Stomach (tissue), 9 donors: ENCODE results near the gene TCP1. TPM values are rescaled to one million over a fixed set of nuclear protein-coding genes. Genes with fewer than 3 reads are reported as not detected.
"Not testable (repeated sequence)": the region's sequence is repeated elsewhere in the genome, so short reads cannot be mapped to it uniquely, and the experiment has no call there.

Source experiments
- DNase-seq, 2 donors: peaks; one replicate each; pipeline versions ENCODE4 v3.0.0 to v3.0.0-alpha.2; 2013 to 2019
- H3K27ac ChIP-seq, 5 donors: fragments of 200-600 bp in 4 of 5; sonication (generic) in 4 of 5; one replicate each; pipeline ENCODE4 v1.5.1; 2013 to 2019; ENCODE audit warnings: mild to moderate bottlenecking in 1 of 5, moderate library complexity in 1 of 5
- H3K27me3 ChIP-seq, 3 donors: fragments of 200-600 bp; sonication (generic); one replicate each; pipeline ENCODE4 v1.5.1; 2017 to 2019; ENCODE audit warnings: mixed run types in 1 of 3
- H3K36me3 ChIP-seq, 4 donors: fragments of 200-600 bp; sonication (generic); 1 replicate in 3 of 4; 2 replicates in 1 of 4; pipeline ENCODE4 v1.5.1; 2016 to 2019
- H3K4me1 ChIP-seq, 4 donors: fragments of 200-600 bp; sonication (generic); one replicate each; pipeline ENCODE4 v1.5.1; 2016 to 2019
- H3K4me3 ChIP-seq, 4 donors: fragments of 200-600 bp; sonication (generic) in 3 of 4; one replicate each; pipeline ENCODE4 v1.5.1; 2016 to 2019; ENCODE audit warnings: mild to moderate bottlenecking in 1 of 4
- H3K9me3 ChIP-seq, 4 donors: fragments of 200-600 bp; sonication (generic); one replicate each; pipeline ENCODE4 v1.5.1; 2016 to 2019
- EP300 ChIP-seq: sonication (generic); formaldehyde crosslinking; IDR thresholded peaks from one replicate; pipeline ENCODE4 v1.6.1; 2017; ENCODE audit warnings: antibody characterized with exemption
- POLR2A ChIP-seq, 4 donors: fragments of 450-650 bp; IDR thresholded peaks; one replicate each; pipeline ENCODE4 v1.6.1; 2016; ENCODE audit warnings: antibody characterized with exemption in 4 of 4, control low read depth in 2 of 4, mild to moderate bottlenecking in 1 of 4, moderate library complexity in 1 of 4
- POLR2AphosphoS5 ChIP-seq, 3 donors: sonication (generic); formaldehyde crosslinking; IDR thresholded peaks; one replicate each; pipeline ENCODE4 v1.6.1; 2016; ENCODE audit warnings: antibody characterized with exemption in 3 of 3
- WGBS, 5 donors: extraction: QIAGEN DNeasy Blood & Tissue Kit in 3 of 5; methylation state at CpG; one replicate each; pipeline versions ENCODE4 v1.1.5 to v1.1.7; 2013 to 2018; 5-methylcytosine and 5-hydroxymethylcytosine counted together
- intact Hi-C: fragments of 100-400 bp; cut with DNase I; formaldehyde crosslinking; loops from one replicate; pipeline ENCODE4 v1.15.1; 2023; ENCODE audit warnings: low total_unique reads
- polyA plus RNA-seq, 3 donors: library from polyadenylated mRNA; stranded (reverse); fragments of 200-250 nt; gene quantifications; one replicate each; pipeline ENCODE4 v1.2.3, GENCODE V29; 2013
- total RNA-seq, 5 donors: library from RNA; depleted of rRNA; stranded (reverse); fragments of >200 nt; gene quantifications; one replicate each; pipeline versions ENCODE4 v1.1.0 to v1.2.3, GENCODE V29; 2014 to 2016
- TF ChIP-seq, protein P1 (sequence below), 7 experiments: fragments of 450-650 bp in 4 of 7; fragments of 200-600 bp in 3 of 7; sonication (generic) in 3 of 7; IDR thresholded peaks; one replicate each; pipeline ENCODE4 v1.5.1; 2016 to 2019; ENCODE audit warnings: antibody characterized with exemption in 7 of 7, control low read depth in 2 of 7, mild to moderate bottlenecking in 1 of 7
- donor health status: healthy with polysubstance abuse.
- donor health status: Bipolar disorder and iron deficiency.
- donor health status: healthy.

Gene TCP1
- total and polyA plus RNA-seq, 8 donors, result 52.7 to 199 (median 110) TPM

DNA sequence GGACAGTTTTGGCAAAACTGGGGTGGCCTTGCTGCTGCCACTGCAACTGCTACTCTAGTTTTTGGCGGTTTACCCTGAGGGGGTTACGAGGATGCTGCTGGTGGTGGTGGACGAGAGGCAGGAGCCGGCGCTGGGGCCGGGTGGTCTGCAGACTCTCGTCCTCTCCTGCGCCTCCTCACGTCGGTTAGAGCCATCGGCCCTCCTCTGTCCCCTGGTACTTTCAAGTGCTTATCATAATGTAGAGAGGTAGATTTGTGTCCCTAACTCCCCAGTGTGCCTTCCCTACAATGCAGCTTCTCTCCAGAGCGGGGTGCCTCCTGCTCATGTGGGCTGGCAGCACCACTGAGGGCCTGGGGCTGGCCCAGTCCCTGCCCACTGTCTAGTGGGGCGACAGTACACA is 36.6 kb upstream of the TCP1 start:
- intact Hi-C loops, result no loop called here
- TF ChIP-seq, protein P1, sequence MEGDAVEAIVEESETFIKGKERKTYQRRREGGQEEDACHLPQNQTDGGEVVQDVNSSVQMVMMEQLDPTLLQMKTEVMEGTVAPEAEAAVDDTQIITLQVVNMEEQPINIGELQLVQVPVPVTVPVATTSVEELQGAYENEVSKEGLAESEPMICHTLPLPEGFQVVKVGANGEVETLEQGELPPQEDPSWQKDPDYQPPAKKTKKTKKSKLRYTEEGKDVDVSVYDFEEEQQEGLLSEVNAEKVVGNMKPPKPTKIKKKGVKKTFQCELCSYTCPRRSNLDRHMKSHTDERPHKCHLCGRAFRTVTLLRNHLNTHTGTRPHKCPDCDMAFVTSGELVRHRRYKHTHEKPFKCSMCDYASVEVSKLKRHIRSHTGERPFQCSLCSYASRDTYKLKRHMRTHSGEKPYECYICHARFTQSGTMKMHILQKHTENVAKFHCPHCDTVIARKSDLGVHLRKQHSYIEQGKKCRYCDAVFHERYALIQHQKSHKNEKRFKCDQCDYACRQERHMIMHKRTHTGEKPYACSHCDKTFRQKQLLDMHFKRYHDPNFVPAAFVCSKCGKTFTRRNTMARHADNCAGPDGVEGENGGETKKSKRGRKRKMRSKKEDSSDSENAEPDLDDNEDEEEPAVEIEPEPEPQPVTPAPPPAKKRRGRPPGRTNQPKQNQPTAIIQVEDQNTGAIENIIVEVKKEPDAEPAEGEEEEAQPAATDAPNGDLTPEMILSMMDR (IDR thresholded peaks at IDR 0.05), result no peak
- TF ChIP-seq POLR2A (IDR thresholded peaks at IDR 0.05) (no peak), POLR2AphosphoS5 (IDR thresholded peaks at IDR 0.05) (no peak), EP300 (no peak)
- 93 to 96% (median 95%) methylated on average over 13 of the region's 13 CpGs for WGBS, 5 donors
- H3K27me3 ChIP-seq, result peaks cover 0 to 4% (median 0%) of the 10 kb centered on the region in 3 donors
- H3K4me3 ChIP-seq, result no peak overlapping the region
- H3K36me3 ChIP-seq, result no peaks in the 10 kb centered on the region
- no peaks in the 10 kb centered on the region for H3K4me1 ChIP-seq
- no peak overlapping the region for H3K27ac ChIP-seq
- no peak for DNase-seq
- H3K9me3 ChIP-seq, result no peaks in the 10 kb centered on the region

DNA sequence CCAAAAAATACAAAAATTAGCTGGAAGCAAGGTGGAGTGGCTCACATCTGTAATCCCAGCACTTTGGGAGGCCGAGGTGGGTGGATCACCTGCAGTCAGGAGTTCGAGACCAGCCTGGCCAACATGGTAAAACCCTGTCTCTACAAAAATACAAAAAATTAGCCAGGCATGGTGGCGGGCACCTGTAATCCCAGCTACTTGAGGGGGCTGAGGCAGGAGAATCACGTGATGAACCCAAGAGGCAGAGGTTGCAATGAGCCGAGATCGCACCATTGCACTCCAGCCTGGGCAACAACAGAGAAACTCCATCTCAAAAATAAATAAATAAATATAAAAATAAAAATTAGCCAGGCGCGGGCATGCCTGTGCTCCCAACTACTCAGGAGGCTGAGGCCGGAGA is 35.3 kb upstream of the TCP1 start:
- H3K36me3 ChIP-seq, H3K4me1 ChIP-seq, H3K27me3 ChIP-seq, H3K27ac ChIP-seq, H3K9me3 ChIP-seq, intact Hi-C loops, H3K4me3 ChIP-seq, DNase-seq: not testable (repeated sequence)
- 92 to 97% (median 94%) methylated on average over 9 of the region's 9 CpGs for whole genome bisulfite sequencing, 5 donors

DNA sequence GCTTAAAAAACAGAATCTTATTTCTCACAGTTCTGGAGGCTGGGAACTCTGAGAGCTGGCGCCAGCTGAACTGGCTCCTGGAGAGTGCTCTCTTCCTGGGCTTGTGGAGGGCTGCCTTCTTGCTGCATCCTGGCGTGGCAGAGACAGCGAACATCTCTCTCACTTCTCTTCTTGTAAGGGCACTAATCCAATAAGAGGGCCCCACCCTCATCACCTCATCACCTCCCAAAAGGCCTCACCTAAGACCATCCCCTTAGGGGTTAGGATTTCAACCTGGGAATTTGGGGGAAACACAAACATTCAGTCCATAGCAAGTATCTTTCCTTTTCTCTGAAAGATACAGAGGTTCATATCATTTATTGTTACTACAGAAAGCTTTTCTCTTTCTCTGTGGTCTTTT is 34.6 kb upstream of the TCP1 start:
- Histone ChIP-seq H3K27ac (no peak overlapping the region), H3K36me3 (no peaks in the 10 kb centered on the region), H3K4me3 (no peak overlapping the region), H3K27me3 (no peaks in the 10 kb centered on the region), H3K4me1 (no peaks in the 10 kb centered on the region), H3K9me3 (no peaks in the 10 kb centered on the region)
- intact Hi-C loops, result no loop called here
- no peak for TF ChIP-seq POLR2A (IDR thresholded peaks at IDR 0.05)
- TF ChIP-seq, protein P1 (IDR thresholded peaks at IDR 0.05), result no peak
- no peak for TF ChIP-seq POLR2AphosphoS5 (IDR thresholded peaks at IDR 0.05)
- no peak for TF ChIP-seq EP300
- WGBS, 5 donors, result 88 to 94% (median 92%) methylated on average over 3 of the region's 3 CpGs
- no peak for DNase-seq

DNA sequence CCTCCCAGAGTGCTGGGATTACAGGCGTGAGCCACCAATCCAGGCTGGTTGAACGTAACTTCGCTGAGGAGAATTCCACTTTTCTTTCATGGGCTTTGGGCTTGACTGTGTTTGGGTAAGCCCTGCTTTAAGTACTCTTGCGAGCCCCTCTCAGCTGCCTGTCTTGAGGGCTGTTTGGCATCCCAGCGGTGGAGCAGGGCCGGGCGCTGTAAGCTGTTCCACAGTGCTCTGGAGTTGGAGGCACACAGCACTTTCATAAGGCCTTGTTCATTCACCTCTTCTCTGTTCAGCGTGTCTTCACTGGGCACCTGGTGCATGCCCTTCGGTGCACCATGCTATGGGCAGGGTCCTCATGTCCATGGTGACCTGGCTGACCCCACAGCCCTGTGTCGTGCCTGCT is 32.3 kb upstream of the TCP1 start:
- no peak overlapping the region for H3K27ac ChIP-seq
- TF ChIP-seq, protein P1 (IDR thresholded peaks at IDR 0.05), result no peak
- TF ChIP-seq POLR2AphosphoS5 (IDR thresholded peaks at IDR 0.05), result no peak
- no peak for TF ChIP-seq POLR2A (IDR thresholded peaks at IDR 0.05)
- TF ChIP-seq EP300, result no peak
- H3K9me3 ChIP-seq, result no peaks in the 10 kb centered on the region
- no peak for DNase-seq
- no peak overlapping the region for H3K4me3 ChIP-seq
- intact Hi-C loops, result no loop called here
- no peaks in the 10 kb centered on the region for H3K36me3 ChIP-seq
- 81 to 90% (median 89%) methylated on average over 10 of the region's 10 CpGs for WGBS, 5 donors
- no peaks in the 10 kb centered on the region for H3K27me3 ChIP-seq
- H3K4me1 ChIP-seq, result peaks cover 0 to 8% (median 3%) of the 10 kb centered on the region in 4 donors

DNA sequence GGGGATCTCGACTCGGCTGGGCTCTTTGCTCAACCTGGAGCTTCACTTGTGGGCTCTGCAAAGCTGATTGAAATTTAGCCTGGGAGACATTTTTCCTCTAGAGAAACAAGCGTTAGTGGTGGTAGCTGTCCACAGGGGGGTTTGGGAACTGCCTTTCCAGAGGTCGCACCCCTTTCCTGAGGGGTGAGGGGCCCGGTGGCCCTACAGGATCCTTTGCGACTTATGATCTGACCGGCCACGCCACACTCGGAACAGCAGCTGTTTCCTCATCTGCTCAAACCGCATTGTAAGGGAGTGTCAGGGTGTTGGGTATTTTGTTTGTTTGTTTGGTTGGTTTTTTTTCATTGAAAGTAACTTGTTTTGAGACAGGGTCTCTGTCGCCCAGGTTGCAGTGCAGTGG is 31.7 kb upstream of the TCP1 start:
- intact Hi-C loops, result no loop called here
- no peak overlapping the region for H3K4me3 ChIP-seq
- no peak overlapping the region for H3K27ac ChIP-seq
- TF ChIP-seq, protein P1 (IDR thresholded peaks at IDR 0.05), result no peak
- no peak for TF ChIP-seq POLR2A (IDR thresholded peaks at IDR 0.05)
- no peak for TF ChIP-seq EP300
- TF ChIP-seq POLR2AphosphoS5 (IDR thresholded peaks at IDR 0.05), result no peak
- H3K9me3 ChIP-seq, result no peaks in the 10 kb centered on the region
- no peaks in the 10 kb centered on the region for H3K27me3 ChIP-seq
- DNase-seq, result no peak
- H3K4me1 ChIP-seq, result peaks cover 0 to 13% (median 6%) of the 10 kb centered on the region in 4 donors
- 81 to 95% (median 88%) methylated on average over 10 to 11 of the region's 11 CpGs for WGBS, 5 donors
- H3K36me3 ChIP-seq, result no peaks in the 10 kb centered on the region
